PC-9 (cell line): ENCODE data around the gene PRPF8. TPM values are rescaled to one million over a fixed set of nuclear protein-coding genes. Genes with fewer than 3 reads are reported as not detected.
A peak's percentile ranks its signal among the peaks of the same experiment; 100 is the strongest.

Experiments
- BruUV-seq: library from RNA; stranded (reverse); fragments of 400-500 nt; replicated peaks from 2 replicates; lab custom pipeline; 2021; lab: Mats Ljungman, UMichigan
- CTCF ChIA-PET: fragments of 300-600 bp; sonication (Branson Sonifier 250); formaldehyde crosslinking; loops from one replicate; lab custom pipeline; 2022; ENCODE audit warnings: antibody characterized with exemption; lab: Charles Lee
- POLR2A ChIA-PET: fragments of 300-600 bp; sonication (Branson Sonifier 250); formaldehyde crosslinking; loops from one replicate; lab custom pipeline; 2022; ENCODE audit warnings: antibody characterized with exemption; ENCODE audit not compliant: unreplicated experiment; lab: Charles Lee
- DNase-seq, 2 experiments: peaks; one replicate each; pipeline versions ENCODE4 v3.0.0 to v3.0.0-alpha.2; 2015 to 2022; ENCODE audit warnings: mixed read lengths in 1 of 2
- H2AFZ ChIP-seq: fragments of 200-600 bp; sonication (generic); 2 replicates; pipeline ENCODE4 v1.8.1; 2017; ENCODE audit warnings: antibody characterized with exemption
- H3F3A ChIP-seq: fragments of 200-600 bp; sonication (generic); 2 replicates; pipeline ENCODE4 v1.8.1; 2017; ENCODE audit warnings: antibody characterized with exemption, mild to moderate bottlenecking, low read depth; ENCODE audit not compliant: insufficient read depth
- H3K27ac ChIP-seq: fragments of 200-600 bp; sonication (generic); 2 replicates; pipeline ENCODE4 v1.6.1; 2016; ENCODE audit warnings: mixed run types
- H3K27me3 ChIP-seq: fragments of 200-600 bp; sonication (generic); 2 replicates; pipeline ENCODE4 v1.6.1; 2016; ENCODE audit warnings: low read depth, mixed run types; ENCODE audit not compliant: insufficient read depth
- H3K36me3 ChIP-seq: fragments of 200-600 bp; sonication (generic); 2 replicates; pipeline ENCODE4 v1.6.1; 2016; ENCODE audit warnings: low read depth, mixed run types
- H3K4me1 ChIP-seq: fragments of 200-600 bp; sonication (generic); replicated peaks from 2 replicates; pipeline ENCODE4 v1.6.1; 2016; ENCODE audit warnings: mixed run types; ENCODE audit not compliant: insufficient read depth
- H3K4me2 ChIP-seq: fragments of 200-600 bp; sonication (generic); 2 replicates; pipeline ENCODE4 v1.6.1; 2017; ENCODE audit warnings: mixed run types
- H3K4me3 ChIP-seq: fragments of 200-600 bp; sonication (generic); 2 replicates; pipeline ENCODE4 v1.6.1; 2016; ENCODE audit warnings: mixed run types
- H3K79me2 ChIP-seq: fragments of 200-600 bp; sonication (generic); 2 replicates; pipeline ENCODE4 v1.6.1; 2017; ENCODE audit warnings: low read depth, mixed run types
- H3K9me2 ChIP-seq: fragments of 200-600 bp; sonication (generic); 2 replicates; pipeline ENCODE4 v1.8.1; 2017; ENCODE audit warnings: mild to moderate bottlenecking; ENCODE audit not compliant: insufficient read depth
- H3K9me3 ChIP-seq: fragments of 200-600 bp; sonication (generic); 2 replicates; pipeline ENCODE4 v1.8.1; 2016; ENCODE audit warnings: low read depth; ENCODE audit not compliant: insufficient read depth
- H4K20me1 ChIP-seq: fragments of 200-600 bp; sonication (generic); 2 replicates; pipeline ENCODE4 v1.8.1; 2017; ENCODE audit not compliant: insufficient read depth
- EZH2 ChIP-seq: fragments of 200-600 bp; sonication (generic); IDR thresholded peaks from 2 replicates; pipeline ENCODE4 v1.8.0; 2017; ENCODE audit warnings: antibody characterized with exemption, low read depth
- intact Hi-C: fragments of 100-400 bp; cut with micrococcal nuclease; formaldehyde crosslinking; loops from one replicate; pipeline ENCODE4 v1.10.0; 2022; ENCODE audit not compliant: unreplicated experiment
- total RNA-seq: library from RNA; stranded (reverse); gene quantifications from 2 replicates; pipeline ENCODE4 v1.2.3, GENCODE V29; 2021
- TF ChIP-seq, protein P1 (sequence below): fragments of 200-600 bp; sonication (generic); conservative IDR thresholded peaks from 2 replicates; pipeline ENCODE4 v1.6.1; 2017; ENCODE audit warnings: mixed run types, antibody characterized with exemption, mild to moderate bottlenecking, moderate library complexity

PRPF8 gene
- total RNA-seq, 1 experiment from 2014 or later: 496 TPM

GRCh38 chr17:1651559-1651844 lies 33.2 kb downstream of the PRPF8 start:
- Histone ChIP-seq H3K36me3 (peaks cover 45% of the 10 kb centered on the region), H3K4me3 (no peak overlapping the region), H3K27me3 (no peaks in the 10 kb centered on the region), H3K27ac (no peak overlapping the region), H3K4me1 (peaks cover 24% of the 10 kb centered on the region), H4K20me1 (peaks cover 23% of the 10 kb centered on the region; the same call in 1 of the 2 replicates), H2AFZ (no peak overlapping the region), H3K9me3 (no peaks in the 10 kb centered on the region), H3F3A (peaks cover 63% of the 10 kb centered on the region), H3K79me2 (no peaks in the 10 kb centered on the region), H3K4me2 (no peak overlapping the region), H3K9me2 (no peaks in the 10 kb centered on the region)
- DNase-seq: no peak
- BruUV-seq: no TSS peak
- ChIA-PET POLR2A (no interaction called here), CTCF (interaction anchor here (1.0 kb wide), 1 partner anchor 77 kb away, joined by 3 read pairs; no protein-coding TSS in a partner anchor)
- no peak for TF ChIP-seq EZH2
- TF ChIP-seq, protein P1, sequence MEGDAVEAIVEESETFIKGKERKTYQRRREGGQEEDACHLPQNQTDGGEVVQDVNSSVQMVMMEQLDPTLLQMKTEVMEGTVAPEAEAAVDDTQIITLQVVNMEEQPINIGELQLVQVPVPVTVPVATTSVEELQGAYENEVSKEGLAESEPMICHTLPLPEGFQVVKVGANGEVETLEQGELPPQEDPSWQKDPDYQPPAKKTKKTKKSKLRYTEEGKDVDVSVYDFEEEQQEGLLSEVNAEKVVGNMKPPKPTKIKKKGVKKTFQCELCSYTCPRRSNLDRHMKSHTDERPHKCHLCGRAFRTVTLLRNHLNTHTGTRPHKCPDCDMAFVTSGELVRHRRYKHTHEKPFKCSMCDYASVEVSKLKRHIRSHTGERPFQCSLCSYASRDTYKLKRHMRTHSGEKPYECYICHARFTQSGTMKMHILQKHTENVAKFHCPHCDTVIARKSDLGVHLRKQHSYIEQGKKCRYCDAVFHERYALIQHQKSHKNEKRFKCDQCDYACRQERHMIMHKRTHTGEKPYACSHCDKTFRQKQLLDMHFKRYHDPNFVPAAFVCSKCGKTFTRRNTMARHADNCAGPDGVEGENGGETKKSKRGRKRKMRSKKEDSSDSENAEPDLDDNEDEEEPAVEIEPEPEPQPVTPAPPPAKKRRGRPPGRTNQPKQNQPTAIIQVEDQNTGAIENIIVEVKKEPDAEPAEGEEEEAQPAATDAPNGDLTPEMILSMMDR: no peak
- intact Hi-C loops: no loop called here

DNA sequence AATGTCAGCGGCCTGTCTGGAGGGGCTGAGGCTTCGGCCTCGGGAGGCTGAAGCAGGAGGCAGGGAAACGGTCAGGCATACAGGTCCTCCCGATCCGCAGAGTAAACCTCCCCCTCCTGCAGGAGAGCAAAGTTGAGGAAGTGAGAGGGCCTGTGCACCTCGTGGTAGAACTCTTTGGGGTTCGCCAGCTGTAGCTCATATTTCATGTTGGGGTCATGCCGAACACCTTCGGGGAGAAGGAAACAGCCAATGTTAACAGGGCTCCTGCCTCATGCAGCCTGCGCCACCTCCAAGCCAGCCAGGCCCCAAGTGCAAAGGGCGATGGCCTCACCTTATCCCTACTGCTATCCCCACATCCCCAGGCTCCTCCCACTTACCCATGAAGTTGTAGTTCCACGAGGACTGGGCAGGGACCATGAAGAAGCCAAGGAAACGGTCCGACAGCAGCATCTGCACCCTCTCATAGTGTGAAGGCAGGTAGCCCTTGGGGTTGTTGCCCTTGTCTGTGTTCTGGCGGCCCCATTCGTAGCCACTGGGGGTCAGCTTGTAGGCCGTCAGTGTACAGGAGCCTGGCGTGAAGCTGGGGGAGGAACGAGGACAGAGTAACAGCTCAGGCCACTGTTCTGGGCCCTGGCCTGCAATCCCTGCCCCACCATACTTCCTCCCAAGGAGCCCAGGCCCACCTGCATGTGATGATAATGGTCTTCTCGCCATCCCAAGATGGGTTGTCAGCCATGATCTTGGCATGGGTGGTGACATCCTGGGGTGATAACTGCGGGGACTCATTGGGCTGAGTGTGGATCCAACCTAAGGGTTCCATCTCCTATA lies 33.7 kb downstream of the PRPF8 start:
- CTCF ChIA-PET: interaction anchor here (0.5 kb wide), 1 partner anchor 71 kb away, joined by 3 read pairs; no protein-coding TSS in a partner anchor
- POLR2A ChIA-PET: interaction anchor here (0.6 to 2.2 kb wide), 2 partner anchors 66 to 73 kb away, joined by 4 to 18 read pairs; no protein-coding TSS in a partner anchor

DNA sequence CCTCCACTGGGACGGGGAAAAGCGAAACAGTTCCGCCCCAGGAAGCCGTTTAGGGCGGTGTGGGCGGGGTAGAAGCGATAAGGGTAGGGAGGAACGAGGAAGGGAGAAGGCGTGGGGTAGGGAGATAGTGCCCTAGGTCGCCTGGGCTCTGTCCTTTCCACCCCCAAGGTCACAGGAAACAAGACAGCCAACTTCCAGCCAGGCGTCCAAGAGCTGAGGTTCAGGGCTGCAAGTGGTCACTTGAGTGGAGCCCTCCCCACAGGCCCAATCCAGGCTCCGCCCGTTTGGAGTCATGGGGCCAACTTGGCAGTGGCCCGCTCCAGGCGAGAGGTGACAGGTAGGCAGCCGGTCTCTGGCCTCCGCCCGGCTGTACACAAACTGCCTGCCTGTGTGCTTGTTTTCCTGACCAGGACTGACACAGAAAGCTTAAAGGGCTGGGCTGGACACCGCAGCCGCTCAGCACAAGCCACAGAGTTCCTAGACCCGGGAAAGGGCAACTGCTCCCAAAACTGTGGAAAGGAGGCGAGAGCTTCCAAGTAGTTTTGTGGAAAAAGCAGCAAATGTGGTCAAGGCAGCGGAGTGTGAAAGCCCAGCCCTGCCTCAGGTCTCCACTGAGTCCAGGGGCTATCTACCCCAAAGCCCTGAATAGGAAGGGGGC lies 34.7 kb downstream of the PRPF8 start, which contains the start of gene RILP:
RILP (minus strand) TSS at position 23 of the 658 bp plus-strand sequence. CDS start 62 bp downstream, outside the sequence.
- peak; percentile 84 to 93 for DNase-seq
- peak within 1 kb of the TSS; percentile 79 for H3K4me3 ChIP-seq
- H3K4me1 ChIP-seq: peaks cover 24% of the 10 kb centered on the region
- no peaks in the 10 kb centered on the region for H3K79me2 ChIP-seq
- no peaks in the 10 kb centered on the region for H3K27me3 ChIP-seq
- ChIA-PET CTCF (interaction anchor here (0.5 to 3.1 kb wide), 6 partner anchors 67 to 285 kb away, joined by 3 to 28 read pairs (median 3); partner anchors contain the start of gene INPP5K), POLR2A (interaction anchor here (0.5 to 2.2 kb wide), 5 partner anchors 20 to 473 kb away, joined by 4 to 18 read pairs (median 5); no protein-coding TSS in a partner anchor)
- H3K36me3 ChIP-seq: peaks cover 35% of the 10 kb centered on the region
- H2AFZ ChIP-seq: peak within 1 kb of the TSS; percentile 93
- no peak for TF ChIP-seq EZH2
- TF ChIP-seq, protein P1: no peak
- H3K27ac ChIP-seq: peak within 1 kb of the TSS; percentile 75
- TSS peak; percentile 76 for BruUV-seq
- intact Hi-C loops: loop anchor here (1.0 to 10.0 kb wide), 6 partner anchors 67 to 755 kb away; partner anchors contain the start of genes MNT and OVCA2
- no peaks in the 10 kb centered on the region for H3K9me3 ChIP-seq
- no peaks in the 10 kb centered on the region for H3K9me2 ChIP-seq
- peaks cover 56% of the 10 kb centered on the region for H3F3A ChIP-seq
- H3K4me2 ChIP-seq: peak within 1 kb of the TSS; percentile 84
- peaks cover 23% of the 10 kb centered on the region; the same call in 1 of the 2 replicates for H4K20me1 ChIP-seq

More for the DNA sequence above, 33.7 kb downstream of the PRPF8 start:
- Histone ChIP-seq H3F3A (peaks cover 63% of the 10 kb centered on the region), H4K20me1 (peaks cover 23% of the 10 kb centered on the region; the same call in 1 of the 2 replicates), H3K9me3 (no peaks in the 10 kb centered on the region), H3K4me2 (peak overlapping the region; percentile 82), H3K27ac (no peak overlapping the region), H3K79me2 (no peaks in the 10 kb centered on the region), H2AFZ (no peak overlapping the region), H3K27me3 (no peaks in the 10 kb centered on the region), H3K4me1 (peaks cover 24% of the 10 kb centered on the region), H3K36me3 (peaks cover 42% of the 10 kb centered on the region), H3K4me3 (no peak overlapping the region), H3K9me2 (no peaks in the 10 kb centered on the region)
- intact Hi-C loops: loop anchor here (1.0 kb wide), 1 partner anchor 66 kb away; no protein-coding TSS in a partner anchor
- BruUV-seq: TSS peak; percentile 12
- TF ChIP-seq, protein P1: no peak
- TF ChIP-seq EZH2: no peak
- DNase-seq: no peak
